ENCODE results near the gene VPS39.

The VPS39 gene

DNA sequence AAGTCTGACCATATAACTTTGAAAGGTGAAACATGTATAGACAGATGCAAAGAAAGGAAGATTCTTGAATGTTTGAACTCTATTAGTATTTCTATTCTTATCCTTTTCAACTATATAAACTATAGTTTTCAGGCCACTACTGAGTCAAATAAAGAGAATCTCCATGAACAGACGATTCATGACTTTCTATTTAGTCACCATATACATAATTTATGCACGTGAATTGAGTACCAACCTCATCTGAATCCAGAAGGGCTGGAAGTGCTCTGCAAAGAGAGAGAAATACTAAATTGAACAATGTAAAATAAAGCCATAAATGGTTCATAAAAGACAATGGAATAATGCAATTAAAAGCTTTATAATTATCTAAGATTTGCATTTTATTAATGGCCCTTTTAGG, 9.5 kb upstream of the VPS39 start:
- DNase-seq (ENCODE audit: low spot score) = no peak
- TF ChIP-seq CTCF (IDR thresholded peaks at IDR 0.05; ENCODE audit: borderline replicate concordance, control extremely low read depth, extremely low read depth, insufficient read depth, missing control alignments) = no peak
- in situ Hi-C loops (cut with MboI; ENCODE audit: low sequenced_read_pairs, unreplicated experiment) = no loop called here

DNA sequence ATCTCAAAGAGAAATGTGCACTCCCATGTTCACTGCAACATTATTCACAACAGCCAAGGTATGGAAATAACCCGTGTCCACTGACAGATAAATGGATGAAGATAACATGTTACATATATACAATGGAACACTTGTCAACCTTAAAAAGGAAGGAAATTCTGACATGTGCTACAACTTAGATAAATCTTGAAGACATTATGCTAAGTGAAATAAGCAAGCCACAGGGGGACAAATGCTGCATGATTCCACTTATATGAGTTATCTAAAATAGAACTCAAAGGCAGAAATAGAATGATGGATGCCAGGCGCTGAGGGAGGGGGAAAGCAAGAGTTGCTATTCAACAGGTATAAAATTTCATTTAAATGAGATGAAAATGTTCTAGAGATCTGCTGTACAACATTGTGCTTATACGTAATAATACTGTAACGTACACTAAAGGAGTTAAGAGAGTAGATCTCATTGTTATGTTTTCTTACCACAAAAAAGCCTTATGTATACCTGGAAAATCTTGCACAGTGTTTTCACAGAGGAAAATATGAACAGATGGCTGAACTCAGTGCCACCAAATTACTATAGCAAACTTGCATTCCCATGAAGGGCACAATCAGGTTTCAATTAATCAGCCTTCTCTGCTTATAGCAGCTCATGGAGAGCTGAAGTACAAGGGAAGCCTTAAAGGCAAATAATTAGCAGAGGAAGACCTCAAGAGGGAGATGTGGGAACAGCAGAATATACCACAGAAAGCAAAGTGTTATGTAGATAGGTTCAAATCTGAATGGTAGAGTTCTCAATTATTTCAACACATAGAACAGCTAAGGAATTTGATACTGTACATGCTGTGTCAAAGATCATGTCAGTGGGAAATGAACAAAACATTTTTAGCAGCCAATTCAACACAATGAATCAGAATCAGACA, 8.1 kb upstream of the VPS39 start:
- in situ Hi-C loops (cut with MboI; ENCODE audit: low sequenced_read_pairs, unreplicated experiment) = no loop called here
- DNase-seq (ENCODE audit: low spot score) = no peak
- TF ChIP-seq CTCF (IDR thresholded peaks at IDR 0.05; ENCODE audit: borderline replicate concordance, control extremely low read depth, extremely low read depth, insufficient read depth, missing control alignments) = peak; percentile 10

DNA sequence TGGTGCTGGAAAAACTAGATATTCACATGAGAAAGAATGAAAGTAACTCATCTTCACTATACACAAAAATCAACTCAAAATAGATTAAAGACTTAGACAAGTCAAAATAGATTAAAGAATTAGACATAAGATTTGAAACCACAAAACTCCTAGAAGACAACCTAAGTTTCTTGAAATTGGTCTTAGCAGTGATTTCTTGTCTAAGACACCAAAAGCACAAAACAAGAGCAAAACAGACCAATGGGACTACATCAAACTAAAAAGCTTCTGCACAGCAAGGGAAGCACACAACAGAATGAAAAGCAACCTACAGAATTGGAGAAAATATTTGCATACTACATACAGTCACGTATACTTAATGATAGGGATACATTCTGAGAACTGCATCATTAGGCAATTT, 6.5 kb upstream of the VPS39 start:
- TF ChIP-seq CTCF (IDR thresholded peaks at IDR 0.05; ENCODE audit: borderline replicate concordance, control extremely low read depth, extremely low read depth, insufficient read depth, missing control alignments) = no peak
- in situ Hi-C loops (cut with MboI; ENCODE audit: low sequenced_read_pairs, unreplicated experiment) = no loop called here
- no peak for DNase-seq (ENCODE audit: low spot score)

- TF ChIP-seq CTCF (IDR thresholded peaks at IDR 0.05; ENCODE audit: borderline replicate concordance, control extremely low read depth, extremely low read depth, insufficient read depth, missing control alignments) = no peak
- in situ Hi-C loops (cut with MboI; ENCODE audit: low sequenced_read_pairs, unreplicated experiment) = no loop called here
- no peak for DNase-seq (ENCODE audit: low spot score)
Measured at GRCh38 chr15:42213511-42213910, 5.4 kb upstream of the VPS39 start.

- DNase-seq (ENCODE audit: low spot score) = no peak
- in situ Hi-C loops (cut with MboI; ENCODE audit: low sequenced_read_pairs, unreplicated experiment) = no loop called here
- TF ChIP-seq CTCF (IDR thresholded peaks at IDR 0.05; ENCODE audit: borderline replicate concordance, control extremely low read depth, extremely low read depth, insufficient read depth, missing control alignments) = no peak
Measured at GRCh38 chr15:42210696-42211095, 2.6 kb upstream of the VPS39 start.

- no peak for DNase-seq (ENCODE audit: low spot score)
- in situ Hi-C loops (cut with MboI; ENCODE audit: low sequenced_read_pairs, unreplicated experiment) = no loop called here
- no peak for TF ChIP-seq CTCF (IDR thresholded peaks at IDR 0.05; ENCODE audit: borderline replicate concordance, control extremely low read depth, extremely low read depth, insufficient read depth, missing control alignments)
Measured at GRCh38 chr15:42206406-42206805, 1.7 kb downstream of the VPS39 start.
